ENCODE results near the gene FGF2. TPM values are rescaled to one million over a fixed set of nuclear protein-coding genes. Genes with fewer than 3 reads are reported as not detected.

FGF2 gene
- total RNA-seq (not detected in 2 replicates), polyA plus RNA-seq (0.13 and 0.42 TPM in 2 replicates), polyA minus RNA-seq (0.43 and 1.2 TPM in 2 replicates)
- total RNA-seq (2013) = 0.63 TPM

DNA sequence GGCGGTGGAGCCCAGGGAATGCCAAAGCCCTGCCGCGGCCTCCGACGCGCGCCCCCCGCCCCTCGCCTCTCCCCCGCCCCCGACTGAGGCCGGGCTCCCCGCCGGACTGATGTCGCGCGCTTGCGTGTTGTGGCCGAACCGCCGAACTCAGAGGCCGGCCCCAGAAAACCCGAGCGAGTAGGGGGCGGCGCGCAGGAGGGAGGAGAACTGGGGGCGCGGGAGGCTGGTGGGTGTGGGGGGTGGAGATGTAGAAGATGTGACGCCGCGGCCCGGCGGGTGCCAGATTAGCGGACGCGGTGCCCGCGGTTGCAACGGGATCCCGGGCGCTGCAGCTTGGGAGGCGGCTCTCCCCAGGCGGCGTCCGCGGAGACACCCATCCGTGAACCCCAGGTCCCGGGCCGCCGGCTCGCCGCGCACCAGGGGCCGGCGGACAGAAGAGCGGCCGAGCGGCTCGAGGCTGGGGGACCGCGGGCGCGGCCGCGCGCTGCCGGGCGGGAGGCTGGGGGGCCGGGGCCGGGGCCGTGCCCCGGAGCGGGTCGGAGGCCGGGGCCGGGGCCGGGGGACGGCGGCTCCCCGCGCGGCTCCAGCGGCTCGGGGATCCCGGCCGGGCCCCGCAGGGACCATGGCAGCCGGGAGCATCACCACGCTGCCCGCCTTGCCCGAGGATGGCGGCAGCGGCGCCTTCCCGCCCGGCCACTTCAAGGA is at the start of gene FGF2:
FGF2 (plus strand) TSS at position 279 of the 705 bp plus-strand sequence; CDS start at position 623, 344 bp downstream.
- WGBS (ENCODE audit: insufficient coverage) = 2% methylated on average over 97 of the region's 97 CpGs
- peak; percentile 19 for ATAC-seq (ENCODE audit: low read depth)
- intact Hi-C loops (cut with micrococcal nuclease) = loop anchor here (2.0 to 5.0 kb wide), 3 partner anchors 64 to 96 kb away; partner anchors contain the start of genes BBS12 and NUDT6

DNA sequence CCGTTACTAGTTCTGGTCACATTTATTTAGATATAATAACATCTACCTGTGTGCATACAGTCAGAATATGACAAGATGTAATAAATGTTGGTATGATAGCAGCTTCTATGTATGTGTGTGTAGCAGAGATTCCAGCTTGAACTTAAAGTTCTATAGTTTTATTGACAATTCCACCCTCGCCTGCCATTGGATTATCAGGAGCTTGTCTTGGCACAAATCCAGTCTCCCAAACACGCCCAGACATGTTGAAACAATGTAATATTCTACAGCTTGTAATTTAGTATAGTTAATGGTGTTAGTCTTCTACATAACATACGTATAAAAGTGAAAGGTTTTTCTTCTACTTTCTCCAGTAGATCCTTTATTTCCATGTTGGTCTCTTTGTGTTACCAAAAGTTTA is 49.7 kb upstream of the FGF2 start:
- H4K20me1 ChIP-seq (ENCODE audit: control insufficient read depth, insufficient read depth, low read length, poor library complexity, severe bottlenecking) = no peaks in the 10 kb centered on the region
- no peaks in the 10 kb centered on the region for H3K27me3 ChIP-seq (replicated peaks in 1 of 4; ENCODE audit: control extremely low read depth in 1 of 4, control insufficient read depth in 3 of 4, insufficient read depth in 4 of 4, low read length in 3 of 4)
- no CpG with 5 or more reads among the region's 4 CpGs for WGBS (ENCODE audit: insufficient coverage)
- Mint-ChIP-seq H3K4me1 (no peaks in the 10 kb centered on the region), H3K27me3 (peaks cover 9% of the 10 kb centered on the region), H3K4me3 (no peak overlapping the region), H3K27ac (no peak overlapping the region), H3K9me3 (ENCODE audit: insufficient read depth) (no peaks in the 10 kb centered on the region)
- no peaks in the 10 kb centered on the region for H3K36me3 ChIP-seq (replicated peaks in 1 of 2; ENCODE audit: control extremely low read depth in 1 of 2, control insufficient read depth in 1 of 2, extremely low read depth in 1 of 2, insufficient read depth in 2 of 2, low read length in 1 of 2)
- no peak for TF ChIP-seq EZH2 (IDR thresholded peaks at IDR 0.05; ENCODE audit: borderline replicate concordance, insufficient read depth, low read depth, low read length, poor library complexity, severe bottlenecking)
- TF ChIP-seq, protein P1, sequence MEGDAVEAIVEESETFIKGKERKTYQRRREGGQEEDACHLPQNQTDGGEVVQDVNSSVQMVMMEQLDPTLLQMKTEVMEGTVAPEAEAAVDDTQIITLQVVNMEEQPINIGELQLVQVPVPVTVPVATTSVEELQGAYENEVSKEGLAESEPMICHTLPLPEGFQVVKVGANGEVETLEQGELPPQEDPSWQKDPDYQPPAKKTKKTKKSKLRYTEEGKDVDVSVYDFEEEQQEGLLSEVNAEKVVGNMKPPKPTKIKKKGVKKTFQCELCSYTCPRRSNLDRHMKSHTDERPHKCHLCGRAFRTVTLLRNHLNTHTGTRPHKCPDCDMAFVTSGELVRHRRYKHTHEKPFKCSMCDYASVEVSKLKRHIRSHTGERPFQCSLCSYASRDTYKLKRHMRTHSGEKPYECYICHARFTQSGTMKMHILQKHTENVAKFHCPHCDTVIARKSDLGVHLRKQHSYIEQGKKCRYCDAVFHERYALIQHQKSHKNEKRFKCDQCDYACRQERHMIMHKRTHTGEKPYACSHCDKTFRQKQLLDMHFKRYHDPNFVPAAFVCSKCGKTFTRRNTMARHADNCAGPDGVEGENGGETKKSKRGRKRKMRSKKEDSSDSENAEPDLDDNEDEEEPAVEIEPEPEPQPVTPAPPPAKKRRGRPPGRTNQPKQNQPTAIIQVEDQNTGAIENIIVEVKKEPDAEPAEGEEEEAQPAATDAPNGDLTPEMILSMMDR (IDR thresholded peaks at IDR 0.05) = no peak
- no peak overlapping the region for H3K4me3 ChIP-seq (ENCODE audit: control extremely low read depth in 1 of 5, extremely low read depth in 1 of 5, insufficient read depth in 1 of 5, low read depth in 2 of 5, low read length in 4 of 5)
- ATAC-seq (ENCODE audit: low read depth) (no peak), DNase-seq (no peak)
- H3K4me2 ChIP-seq (replicated peaks; ENCODE audit: low read depth, low read length, poor library complexity, severe bottlenecking) = no peak overlapping the region
- H2AFZ ChIP-seq (ENCODE audit: insufficient read depth, low read depth, low read length, poor library complexity, severe bottlenecking) = no peak overlapping the region
- intact Hi-C loops (cut with micrococcal nuclease) = no loop called here
- ChIA-PET POLR2A (no interaction called here), CTCF (interaction anchor here (1.4 kb wide), 1 partner anchor 19 kb away, joined by 5 read pairs; no protein-coding TSS in a partner anchor)
- no peaks in the 10 kb centered on the region for H3K4me1 ChIP-seq (ENCODE audit: control insufficient read depth in 2 of 2, insufficient read depth in 2 of 2, low read length in 2 of 2)
- no peaks in the 10 kb centered on the region for H3K79me2 ChIP-seq (ENCODE audit: control insufficient read depth, insufficient read depth, low read length)
- no peaks in the 10 kb centered on the region for H3K9me3 ChIP-seq (ENCODE audit: control extremely low read depth in 1 of 3, control insufficient read depth in 2 of 3, insufficient read depth in 1 of 3, low read length in 2 of 3)
- H3K9ac ChIP-seq (ENCODE audit: low read length) = no peak overlapping the region
- H3K27ac ChIP-seq (ENCODE audit: low read length in 2 of 2) = no peak overlapping the region

More for the DNA sequence above, at the start of gene FGF2:
- H4K20me1 ChIP-seq (ENCODE audit: control insufficient read depth, insufficient read depth, low read length, poor library complexity, severe bottlenecking) = no peaks in the 10 kb centered on the region
- peak within 1 kb of the TSS; percentile 87 for H3K4me3 Mint-ChIP-seq
- no peaks in the 10 kb centered on the region for H3K36me3 ChIP-seq (replicated peaks in 1 of 2; ENCODE audit: control extremely low read depth in 1 of 2, control insufficient read depth in 1 of 2, extremely low read depth in 1 of 2, insufficient read depth in 2 of 2, low read length in 1 of 2)
- H3K27ac ChIP-seq (ENCODE audit: low read length in 2 of 2) = no peak within 1 kb of the TSS
- TF ChIP-seq EZH2 (IDR thresholded peaks at IDR 0.05; ENCODE audit: borderline replicate concordance, insufficient read depth, low read depth, low read length, poor library complexity, severe bottlenecking) = peak; percentile 57
- TF ChIP-seq, protein P1 (IDR thresholded peaks at IDR 0.05) = no peak
- peak; percentile 38 for DNase-seq
- ChIA-PET CTCF (no interaction called here), POLR2A (no interaction called here)
- peak within 1 kb of the TSS; percentile 94 for H3K4me2 ChIP-seq (replicated peaks; ENCODE audit: low read depth, low read length, poor library complexity, severe bottlenecking)
- H2AFZ ChIP-seq (ENCODE audit: insufficient read depth, low read depth, low read length, poor library complexity, severe bottlenecking) = peak within 1 kb of the TSS; percentile 75
- peaks cover 17 to 18% of the 10 kb centered on the region in 2 donors for H3K4me1 ChIP-seq (ENCODE audit: control insufficient read depth in 2 of 2, insufficient read depth in 2 of 2, low read length in 2 of 2)
- peak within 1 kb of the TSS; percentile 47 for H3K27ac Mint-ChIP-seq
- no peaks in the 10 kb centered on the region for H3K79me2 ChIP-seq (ENCODE audit: control insufficient read depth, insufficient read depth, low read length)
- peak within 1 kb of the TSS; percentile 68 for H3K9ac ChIP-seq (ENCODE audit: low read length)
- peaks cover 0 to 10% (median 3%) of the 10 kb centered on the region in 3 donors for H3K9me3 ChIP-seq (ENCODE audit: control extremely low read depth in 1 of 3, control insufficient read depth in 2 of 3, insufficient read depth in 1 of 3, low read length in 2 of 3)
- peaks cover 3 to 54% (median 42%) of the 10 kb centered on the region in 4 experiments for H3K27me3 ChIP-seq (replicated peaks in 1 of 4; ENCODE audit: control extremely low read depth in 1 of 4, control insufficient read depth in 3 of 4, insufficient read depth in 4 of 4, low read length in 3 of 4)
- peak within 1 kb of the TSS; percentile 47 to 73 (median 58) for H3K4me3 ChIP-seq (ENCODE audit: control extremely low read depth in 1 of 5, extremely low read depth in 1 of 5, insufficient read depth in 1 of 5, low read depth in 2 of 5, low read length in 4 of 5)
- H3K27me3 Mint-ChIP-seq = peaks cover 73% of the 10 kb centered on the region
- no peaks in the 10 kb centered on the region for H3K9me3 Mint-ChIP-seq (ENCODE audit: insufficient read depth)
- peaks cover 19% of the 10 kb centered on the region for H3K4me1 Mint-ChIP-seq
